Transverse colon (tissue), 1 donor: Measurements from ENCODE around the gene SNTG2.

ENCODE experiments used
- EP300 ChIP-seq: sonication (generic); formaldehyde crosslinking; IDR thresholded peaks from one replicate; pipeline ENCODE4 v1.6.1; 2017; ENCODE audit warnings: antibody characterized with exemption, low read depth
- POLR2A ChIP-seq: fragments of 450-650 bp; IDR thresholded peaks from one replicate; pipeline ENCODE4 v1.6.1; 2016; ENCODE audit warnings: antibody characterized with exemption, mild to moderate bottlenecking, moderate library complexity

DNA sequence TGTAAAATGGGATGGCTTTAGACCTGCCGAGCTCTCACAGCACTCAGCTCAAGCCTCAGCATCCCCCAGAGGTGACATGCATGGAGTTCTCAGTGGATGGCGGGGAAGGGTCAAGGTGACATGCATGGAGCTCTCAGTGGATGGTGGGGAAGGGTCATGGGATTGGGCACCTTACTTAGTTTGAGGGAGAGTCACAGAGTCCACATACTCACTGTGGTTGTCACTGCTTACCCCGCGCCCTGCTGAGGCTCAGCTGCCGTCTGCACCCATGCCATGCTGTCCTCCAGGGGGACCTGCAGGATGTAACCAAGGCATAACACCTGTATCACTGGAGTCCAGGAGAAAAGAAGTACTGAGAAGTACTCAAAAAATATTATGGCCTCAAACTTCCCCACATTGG lies 350.4 kb downstream of the SNTG2 start:
- TF ChIP-seq EP300 (no peak), POLR2A (no peak)
